ENCODE measurements around the gene CECR2.
"Not testable (repeated sequence)": the region's sequence is repeated elsewhere in the genome, so short reads cannot be mapped to it uniquely, and the experiment has no call there.

Gene CECR2

GRCh38 chr22:17471886-17472535 lies 102.8 kb downstream of the CECR2 start:
- no peak for DNase-seq

DNA sequence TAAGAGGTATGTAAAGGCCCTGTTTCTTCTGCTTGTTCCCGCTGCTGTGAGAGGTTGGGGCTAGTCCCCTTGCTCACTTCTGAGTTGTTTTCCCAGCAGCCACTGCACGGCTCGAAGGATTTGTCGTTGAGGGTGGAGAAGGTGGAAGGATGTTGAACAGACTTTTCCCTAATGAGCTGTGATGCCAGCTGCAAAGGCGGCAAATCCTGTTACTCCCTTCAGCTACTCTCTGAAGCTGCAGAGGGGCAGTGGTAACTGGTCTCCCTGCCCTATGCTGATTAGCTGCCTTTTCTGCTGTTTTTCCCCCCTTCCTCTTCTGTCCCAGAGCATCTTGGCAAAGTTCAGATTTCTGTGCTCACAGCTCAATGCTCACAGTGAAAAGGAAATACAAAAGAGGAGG lies 103.7 kb downstream of the CECR2 start:
- no peak for DNase-seq

DNA sequence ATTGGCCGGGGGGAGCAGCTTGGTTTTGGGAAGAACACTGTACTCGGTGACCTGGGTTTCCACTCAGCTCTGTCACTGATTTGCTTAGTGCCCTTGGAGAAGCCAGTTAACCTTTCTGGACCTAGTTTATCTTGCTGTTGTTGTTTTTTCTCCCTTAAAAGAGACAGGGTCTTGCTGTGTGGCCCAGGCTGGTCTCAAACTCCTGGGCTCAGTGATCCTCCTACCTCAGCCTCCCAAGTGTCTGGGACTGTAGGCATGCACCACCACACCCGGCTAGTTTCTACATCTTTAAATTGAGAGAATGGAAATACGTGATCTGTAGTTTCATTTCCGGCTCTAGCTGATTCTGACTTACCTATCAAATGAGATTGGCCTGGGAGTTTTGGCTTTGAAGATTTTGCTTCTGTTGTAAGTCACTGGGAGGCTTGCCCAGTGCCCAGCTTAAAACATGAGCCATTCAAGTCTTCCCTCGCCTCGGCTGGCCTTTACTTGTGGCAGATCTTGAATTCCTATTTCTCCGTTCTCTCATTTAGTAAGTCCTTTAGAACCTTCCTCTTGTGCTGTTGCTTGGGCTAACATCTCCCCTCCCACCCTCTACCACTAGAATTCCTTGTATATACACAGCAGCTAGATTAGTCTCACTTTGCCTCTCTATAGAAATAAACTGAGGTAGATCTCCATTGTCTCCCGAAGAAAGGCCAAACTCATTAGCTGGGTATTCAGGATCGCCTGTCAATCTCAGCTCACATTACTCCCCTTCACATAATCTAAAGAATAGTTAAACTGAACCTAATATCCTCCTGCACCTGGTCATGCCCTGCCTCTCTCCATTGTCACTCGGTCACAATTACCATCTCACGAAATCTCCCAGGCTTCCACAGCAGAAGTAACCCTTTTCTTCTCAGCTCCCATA lies 106.3 kb downstream of the CECR2 start:
- DNase-seq: no peak

- no peak for DNase-seq
Measured at GRCh38 chr22:17476838-17477237, 107.6 kb downstream of the CECR2 start.

- no peak for DNase-seq
Measured at GRCh38 chr22:17477391-17477833, 108.2 kb downstream of the CECR2 start.

- DNase-seq: no peak
Measured at GRCh38 chr22:17479135-17479534, 109.9 kb downstream of the CECR2 start.

DNA sequence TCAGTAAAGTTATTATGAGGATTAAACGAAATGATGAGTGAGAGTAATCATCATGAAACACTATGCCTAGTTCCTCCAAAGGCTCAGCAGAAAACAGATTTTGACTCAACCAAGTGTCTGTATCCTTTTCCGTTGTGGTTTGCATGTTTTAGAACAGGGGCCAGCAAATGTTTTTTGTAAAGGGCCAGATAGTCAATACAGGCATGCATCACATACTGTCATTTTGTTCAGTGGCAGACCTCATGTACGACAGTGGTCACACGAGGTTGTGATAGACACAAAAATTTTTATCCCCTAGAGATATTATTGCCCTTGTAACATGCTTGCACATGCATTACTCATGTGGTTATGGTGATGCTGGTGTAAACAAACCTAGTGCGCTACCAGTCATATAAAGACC lies 112.2 kb downstream of the CECR2 start:
- DNase-seq: no peak

GRCh38 chr22:17483688-17484372 lies 114.6 kb downstream of the CECR2 start:
- DNase-seq: no peak

DNA sequence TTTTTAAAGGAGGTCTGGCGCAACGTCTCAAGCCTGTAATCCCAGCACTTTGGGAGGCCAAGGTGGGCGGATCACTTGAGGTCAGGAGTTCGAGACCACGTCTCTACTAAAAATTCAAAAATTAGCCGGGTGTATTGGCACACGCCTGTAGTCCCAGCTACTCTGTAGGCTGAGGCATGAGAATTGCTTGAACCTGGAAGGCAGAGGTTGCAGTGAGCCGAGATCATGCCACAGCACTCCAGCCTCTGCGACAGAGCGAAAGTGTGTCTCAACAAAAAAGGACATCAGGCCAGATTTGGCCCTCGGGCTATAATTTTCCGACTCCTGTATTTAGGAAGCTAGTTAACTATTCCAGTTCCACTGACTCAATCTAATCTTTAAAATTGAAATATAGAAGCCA lies 115.3 kb downstream of the CECR2 start:
- no peak for DNase-seq

- DNase-seq: no peak
Measured at GRCh38 chr22:17486313-17486712, 117.1 kb downstream of the CECR2 start.

DNA sequence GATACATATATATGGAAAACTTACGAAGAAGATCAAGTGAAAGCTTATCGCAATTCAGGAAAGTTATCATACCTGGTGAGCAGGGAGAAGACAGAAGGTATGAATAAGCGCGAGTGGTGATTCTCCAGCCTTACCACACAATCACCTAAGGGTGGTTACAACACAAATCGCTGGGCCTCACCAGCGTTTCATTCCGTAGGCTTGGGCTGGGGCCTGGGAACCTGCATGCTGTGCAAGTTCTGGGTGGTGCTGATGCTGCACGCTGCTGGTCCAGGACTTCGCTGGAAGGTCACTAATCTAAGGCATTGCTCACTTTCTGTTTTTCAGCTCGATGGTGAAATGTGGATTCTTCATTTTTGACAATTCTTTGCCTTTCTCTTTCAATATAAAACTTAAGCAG lies 117.5 kb downstream of the CECR2 start:
- DNase-seq: no peak

DNA sequence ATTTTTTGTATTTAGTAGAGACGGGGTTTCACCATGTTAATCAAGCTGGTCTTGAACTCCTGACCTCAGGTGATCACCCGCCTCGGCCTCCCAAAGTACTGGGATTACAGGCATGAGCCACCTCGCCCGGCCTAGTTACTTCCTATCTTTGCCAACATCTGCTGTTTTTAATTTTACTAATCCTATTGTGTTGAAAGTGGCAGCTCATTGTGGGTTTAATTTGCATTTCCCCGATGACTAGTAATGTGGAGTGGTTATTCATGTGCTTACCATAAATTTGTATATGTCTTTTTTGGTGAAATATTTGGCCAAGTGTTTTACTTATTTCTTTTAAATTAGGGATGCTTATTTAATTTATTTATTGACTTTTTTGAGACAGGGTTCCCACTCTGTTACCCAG lies 119.8 kb downstream of the CECR2 start:
- no peak for DNase-seq

GRCh38 chr22:17491090-17491640 lies 121.9 kb downstream of the CECR2 start:
- no peak for DNase-seq

GRCh38 chr22:17492247-17492646 lies 123.0 kb downstream of the CECR2 start:
- DNase-seq: no peak

GRCh38 chr22:17493419-17493981 lies 124.2 kb downstream of the CECR2 start:
- no peak for DNase-seq

- DNase-seq: no peak
Measured at GRCh38 chr22:17496841-17497240, 127.6 kb downstream of the CECR2 start.

- DNase-seq: peak; percentile 48
Measured at GRCh38 chr22:17501679-17502285, 132.5 kb downstream of the CECR2 start.

GRCh38 chr22:17508110-17508509 lies 138.8 kb downstream of the CECR2 start:
- no peak for DNase-seq

GRCh38 chr22:17512960-17513359 lies 143.7 kb downstream of the CECR2 start:
- DNase-seq: no peak

DNA sequence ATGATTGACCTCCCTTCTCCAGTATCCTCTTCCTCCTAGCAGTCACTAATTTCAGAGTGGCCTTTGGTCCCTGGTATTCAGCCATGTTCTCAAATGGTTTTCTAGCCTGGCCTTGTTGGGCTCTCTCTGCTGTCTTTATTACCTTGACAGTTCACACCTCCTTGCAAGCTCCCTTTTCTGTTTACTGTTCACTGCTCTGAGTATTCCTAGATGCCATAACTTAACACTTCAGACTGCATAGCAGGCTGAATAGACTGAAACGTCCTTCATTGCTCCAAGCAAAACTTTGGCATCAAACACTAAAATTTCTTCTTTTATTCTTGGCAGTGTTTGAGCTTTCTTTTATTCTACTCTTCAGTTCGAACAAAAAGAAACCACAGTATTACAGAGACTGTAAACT lies 144.4 kb downstream of the CECR2 start:
- DNase-seq: no peak

- no peak for DNase-seq
Measured at GRCh38 chr22:17514084-17514483, 144.8 kb downstream of the CECR2 start.

DNA sequence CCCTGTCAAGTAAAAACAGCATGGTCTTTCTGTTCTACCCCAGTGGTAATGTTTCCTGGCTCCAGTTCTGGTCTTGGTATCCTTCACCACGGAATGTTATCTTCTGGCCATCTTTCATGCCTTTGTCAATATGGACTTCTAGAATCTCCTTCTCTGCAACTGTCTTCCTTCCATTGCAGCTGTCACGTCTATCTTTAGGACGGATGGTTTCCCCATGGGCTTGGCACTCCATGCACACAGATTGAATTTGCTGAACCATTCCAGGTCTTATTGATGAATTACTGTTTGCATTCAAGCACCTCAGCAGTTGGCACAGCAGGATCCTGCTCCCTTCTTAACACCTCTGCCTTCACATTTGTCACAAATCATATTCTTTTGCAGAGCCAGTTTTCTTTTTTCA lies 149.1 kb downstream of the CECR2 start:
- DNase-seq: no peak

- DNase-seq: not testable (repeated sequence)
Measured at GRCh38 chr22:17521971-17522370, 152.7 kb downstream of the CECR2 start.

All from NCI-H1048 (cell line).